CD4-positive, alpha-beta T cell treated with Interleukin-17A for 4 hours (primary cell): ENCODE data around the gene MAPKAPK3.

Source experiments
- DNase-seq: peaks from one replicate; pipeline ENCODE4 v3.0.0-alpha.2; 2020; ENCODE audit warnings: mixed read lengths

The MAPKAPK3 gene

GRCh38 chr3:50587806-50588758 is 28.9 kb upstream of the MAPKAPK3 start:
- peak; percentile 61 for DNase-seq

GRCh38 chr3:50588759-50589433 is 28.1 kb upstream of the MAPKAPK3 start:
- DNase-seq: no peak

GRCh38 chr3:50591196-50591741 is 25.7 kb upstream of the MAPKAPK3 start:
- no peak for DNase-seq

GRCh38 chr3:50592568-50592967 is 24.4 kb upstream of the MAPKAPK3 start:
- no peak for DNase-seq

GRCh38 chr3:50594253-50594785 is 22.6 kb upstream of the MAPKAPK3 start:
- DNase-seq: no peak

- DNase-seq: no peak
Measured at GRCh38 chr3:50599115-50599715, 17.7 kb upstream of the MAPKAPK3 start.

GRCh38 chr3:50599716-50600118 is 17.2 kb upstream of the MAPKAPK3 start:
- DNase-seq: no peak

GRCh38 chr3:50600141-50600753 is 16.7 kb upstream of the MAPKAPK3 start:
- DNase-seq: no peak

GRCh38 chr3:50600841-50601591 is 15.9 kb upstream of the MAPKAPK3 start:
- peak; percentile 77 for DNase-seq

GRCh38 chr3:50602595-50603191 is 14.3 kb upstream of the MAPKAPK3 start:
- no peak for DNase-seq

GRCh38 chr3:50603261-50604109 is 13.5 kb upstream of the MAPKAPK3 start:
- DNase-seq: no peak

GRCh38 chr3:50604110-50604621 is 12.8 kb upstream of the MAPKAPK3 start:
- no peak for DNase-seq

GRCh38 chr3:50604628-50605588 is 12.0 kb upstream of the MAPKAPK3 start:
- DNase-seq: no peak

GRCh38 chr3:50605901-50606326 is 11.0 kb upstream of the MAPKAPK3 start:
- no peak for DNase-seq

- peak; percentile 68 for DNase-seq
Measured at GRCh38 chr3:50606596-50606995, 10.4 kb upstream of the MAPKAPK3 start.

- DNase-seq: no peak
Measured at GRCh38 chr3:50607271-50608091, 9.5 kb upstream of the MAPKAPK3 start.

GRCh38 chr3:50608278-50608677 is 8.7 kb upstream of the MAPKAPK3 start:
- no peak for DNase-seq
